ENCODE measurements around the gene KLHL35. TPM values are rescaled to one million over a fixed set of nuclear protein-coding genes. Genes with fewer than 3 reads are reported as not detected.

The KLHL35 gene
- total RNA-seq, 2 donors from 2014 or later = 0.50 to 0.67 TPM

DNA sequence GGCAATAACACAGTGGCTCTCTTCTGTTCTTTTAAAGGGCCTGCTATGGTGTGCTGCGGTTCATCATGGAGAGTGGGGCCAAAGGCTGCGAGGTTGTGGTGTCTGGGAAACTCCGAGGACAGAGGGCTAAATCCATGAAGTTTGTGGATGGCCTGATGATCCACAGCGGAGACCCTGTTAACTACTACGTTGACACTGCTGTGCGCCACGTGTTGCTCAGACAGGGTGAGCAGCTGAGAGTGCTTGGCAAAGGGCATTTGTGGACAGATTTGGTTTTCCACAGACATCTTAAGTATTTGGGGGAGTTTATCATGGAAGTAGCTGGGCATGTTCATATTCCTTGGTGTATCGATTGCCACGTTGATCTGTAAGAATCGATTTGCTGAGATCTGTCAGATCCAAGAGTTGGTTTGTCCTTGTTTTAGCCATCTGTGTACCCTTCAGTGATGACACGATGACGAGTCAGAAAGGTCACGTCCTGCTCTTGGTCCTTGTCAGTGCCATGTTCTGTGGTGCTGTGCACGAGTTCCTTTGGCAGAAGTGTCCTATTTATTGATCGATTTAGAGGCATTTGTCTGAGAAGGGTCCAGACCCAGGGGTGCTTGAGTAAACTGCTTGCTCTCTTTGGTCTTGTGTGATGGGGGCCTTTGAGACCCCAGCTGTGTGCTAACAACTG, 28.9 kb downstream of the KLHL35 start:
- H3K36me3 ChIP-seq = peaks cover 25% of the 10 kb centered on the region
- H3K4me1 ChIP-seq = peaks cover 6% of the 10 kb centered on the region
- no peaks in the 10 kb centered on the region for H3K27me3 ChIP-seq
- TF ChIP-seq, protein P1, sequence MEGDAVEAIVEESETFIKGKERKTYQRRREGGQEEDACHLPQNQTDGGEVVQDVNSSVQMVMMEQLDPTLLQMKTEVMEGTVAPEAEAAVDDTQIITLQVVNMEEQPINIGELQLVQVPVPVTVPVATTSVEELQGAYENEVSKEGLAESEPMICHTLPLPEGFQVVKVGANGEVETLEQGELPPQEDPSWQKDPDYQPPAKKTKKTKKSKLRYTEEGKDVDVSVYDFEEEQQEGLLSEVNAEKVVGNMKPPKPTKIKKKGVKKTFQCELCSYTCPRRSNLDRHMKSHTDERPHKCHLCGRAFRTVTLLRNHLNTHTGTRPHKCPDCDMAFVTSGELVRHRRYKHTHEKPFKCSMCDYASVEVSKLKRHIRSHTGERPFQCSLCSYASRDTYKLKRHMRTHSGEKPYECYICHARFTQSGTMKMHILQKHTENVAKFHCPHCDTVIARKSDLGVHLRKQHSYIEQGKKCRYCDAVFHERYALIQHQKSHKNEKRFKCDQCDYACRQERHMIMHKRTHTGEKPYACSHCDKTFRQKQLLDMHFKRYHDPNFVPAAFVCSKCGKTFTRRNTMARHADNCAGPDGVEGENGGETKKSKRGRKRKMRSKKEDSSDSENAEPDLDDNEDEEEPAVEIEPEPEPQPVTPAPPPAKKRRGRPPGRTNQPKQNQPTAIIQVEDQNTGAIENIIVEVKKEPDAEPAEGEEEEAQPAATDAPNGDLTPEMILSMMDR (IDR thresholded peaks at IDR 0.05) = no peak
- H3K9ac ChIP-seq (ENCODE audit: low read depth in 2 of 2, low read length in 2 of 2) = no peak overlapping the region
- DNase-seq = no peak
- H3K9me3 ChIP-seq = no peaks in the 10 kb centered on the region
- no peak overlapping the region for H3K4me3 ChIP-seq
- H3K27ac ChIP-seq = no peak overlapping the region
- intact Hi-C loops (cut with DNase I) = no loop called here

DNA sequence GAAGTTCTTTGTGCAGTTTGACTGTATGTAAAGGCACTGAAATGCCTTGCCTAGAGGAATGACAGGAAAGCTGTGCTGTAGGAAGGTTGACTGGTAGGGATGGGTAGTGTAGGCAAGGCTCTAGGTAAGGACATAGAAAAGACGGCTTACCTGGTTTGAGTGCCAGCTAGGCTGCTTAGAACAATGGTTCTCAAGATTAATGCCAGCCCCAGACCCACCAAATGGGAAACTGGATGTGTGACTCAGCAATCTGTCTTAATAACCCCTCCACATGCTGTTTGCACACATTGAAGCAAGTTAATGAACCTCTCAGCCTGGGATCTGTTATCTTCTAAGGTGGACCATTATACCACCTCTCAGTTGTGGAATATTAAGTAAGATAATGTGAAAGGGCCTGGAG, 30.0 kb downstream of the KLHL35 start:
- Histone ChIP-seq H3K27me3 (no peaks in the 10 kb centered on the region), H3K4me1 (peaks cover 6% of the 10 kb centered on the region), H3K36me3 (peaks cover 25% of the 10 kb centered on the region), H3K9me3 (no peaks in the 10 kb centered on the region), H3K27ac (no peak overlapping the region), H3K9ac (ENCODE audit: low read depth in 2 of 2, low read length in 2 of 2) (peak overlapping the region in 1 of 2 donors; percentile 9), H3K4me3 (no peak overlapping the region)
- TF ChIP-seq, protein P1 (IDR thresholded peaks at IDR 0.05) = no peak
- DNase-seq = no peak
- intact Hi-C loops (cut with DNase I) = no loop called here

DNA sequence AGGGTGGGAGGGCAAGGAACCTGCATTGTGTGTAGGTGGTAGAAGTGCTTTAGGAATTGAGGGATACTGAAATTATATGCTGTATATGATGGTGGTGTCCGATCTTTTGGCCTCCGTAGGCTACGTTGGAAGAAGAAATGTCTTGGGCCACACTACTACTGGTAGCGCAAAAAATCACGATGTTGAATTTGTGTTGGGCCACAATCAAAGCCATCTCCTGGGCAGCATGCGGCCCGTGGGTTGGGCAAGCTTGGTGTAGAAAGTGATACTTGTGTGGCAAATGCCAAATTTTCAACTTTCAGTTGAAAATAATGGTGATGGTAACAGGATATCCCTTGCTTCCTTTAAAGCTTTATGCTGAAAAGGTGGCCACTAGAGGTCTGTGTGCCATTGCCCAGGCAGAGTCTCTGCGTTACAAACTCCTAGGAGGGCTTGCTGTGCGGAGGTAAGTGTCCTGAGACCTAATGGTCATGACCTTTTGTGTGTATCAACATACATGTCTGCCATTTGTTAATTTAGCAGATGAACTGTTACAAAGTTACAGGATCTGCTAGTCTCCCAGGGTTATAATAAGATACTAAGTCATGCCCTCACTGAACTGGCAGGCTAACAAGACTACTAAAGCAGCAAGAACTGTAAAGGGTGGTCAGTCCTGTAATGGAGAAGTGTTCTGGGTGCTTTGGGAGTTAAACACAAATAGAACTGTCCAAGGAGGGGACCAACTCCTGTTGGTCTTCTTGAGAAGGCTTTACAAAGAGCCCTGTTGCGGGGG, 30.8 kb downstream of the KLHL35 start:
- H3K36me3 ChIP-seq = peaks cover 25% of the 10 kb centered on the region
- no peaks in the 10 kb centered on the region for H3K9me3 ChIP-seq
- peak overlapping the region in 1 of 2 donors; percentile 3 for H3K9ac ChIP-seq (ENCODE audit: low read depth in 2 of 2, low read length in 2 of 2)
- intact Hi-C loops (cut with DNase I) = no loop called here
- TF ChIP-seq, protein P1 (IDR thresholded peaks at IDR 0.05) = no peak
- peaks cover 6% of the 10 kb centered on the region for H3K4me1 ChIP-seq
- H3K27ac ChIP-seq = no peak overlapping the region
- no peak overlapping the region for H3K4me3 ChIP-seq
- H3K27me3 ChIP-seq = no peaks in the 10 kb centered on the region
- no peak for DNase-seq

DNA sequence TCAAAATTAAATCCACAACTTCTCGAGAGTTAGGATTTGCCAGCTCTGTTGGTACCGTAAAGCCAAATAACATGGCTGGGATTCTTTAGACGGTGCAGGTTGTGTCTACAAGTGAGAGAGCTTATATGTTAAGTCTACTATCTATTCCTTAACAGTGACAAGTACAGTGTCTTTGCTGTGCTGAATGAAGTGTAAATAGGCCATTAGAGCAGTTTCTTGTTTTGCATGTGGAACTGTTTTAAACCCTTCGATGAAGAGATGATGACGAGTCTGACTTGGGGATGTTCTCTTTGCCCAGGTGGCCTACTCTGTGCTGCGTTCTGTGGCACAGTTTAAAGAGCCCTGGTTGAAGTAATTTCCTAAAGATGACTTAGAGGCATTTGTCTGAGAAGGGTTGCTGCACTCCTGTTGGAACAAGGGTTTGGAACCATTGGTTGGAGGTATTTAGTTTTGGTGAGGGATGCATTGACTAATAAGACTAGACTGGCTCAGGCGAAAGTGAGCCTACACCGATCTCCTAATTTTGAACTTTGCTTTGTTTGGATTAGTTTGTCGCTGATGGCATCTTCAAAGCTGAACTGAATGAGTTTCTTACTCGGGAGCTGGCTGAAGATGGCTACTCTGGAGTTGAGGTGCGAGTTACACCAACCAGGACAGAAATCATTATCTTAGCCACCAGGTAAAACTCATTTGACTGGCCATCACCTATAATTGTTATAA, 32.7 kb downstream of the KLHL35 start:
- DNase-seq = no peak
- peaks cover 16% of the 10 kb centered on the region for H3K36me3 ChIP-seq
- H3K4me1 ChIP-seq = peaks cover 6% of the 10 kb centered on the region
- no peaks in the 10 kb centered on the region for H3K9me3 ChIP-seq
- H3K9ac ChIP-seq (ENCODE audit: low read depth in 2 of 2, low read length in 2 of 2) = peak overlapping the region; percentile 90 to 100
- H3K4me3 ChIP-seq = peak overlapping the region; percentile 68
- peak overlapping the region; percentile 90 for H3K27ac ChIP-seq
- TF ChIP-seq, protein P1 (IDR thresholded peaks at IDR 0.05) = no peak
- intact Hi-C loops (cut with DNase I) = no loop called here
- H3K27me3 ChIP-seq = no peaks in the 10 kb centered on the region

GRCh38 chr11:75399344-75400145, 33.5 kb downstream of the KLHL35 start, which contains the start of gene RPS3:
Gene RPS3, plus strand, starts transcription at chr11:75399518. Its CDS starts 30 bp downstream, at chr11:75399548.
- intact Hi-C loops (cut with DNase I) = loop anchor here (10.0 kb wide), 1 partner anchor 45 kb away; no protein-coding TSS in a partner anchor
- H3K4me3 ChIP-seq = peak within 1 kb of the TSS; percentile 68
- DNase-seq = peak; percentile 92
- H3K27me3 ChIP-seq = no peaks in the 10 kb centered on the region
- peaks cover 6% of the 10 kb centered on the region for H3K4me1 ChIP-seq
- peaks cover 10% of the 10 kb centered on the region for H3K36me3 ChIP-seq
- H3K9ac ChIP-seq (ENCODE audit: low read depth in 2 of 2, low read length in 2 of 2) = peak within 1 kb of the TSS; percentile 90 to 100
- no peaks in the 10 kb centered on the region for H3K9me3 ChIP-seq
- TF ChIP-seq, protein P1 (IDR thresholded peaks at IDR 0.05) = no peak
- peak within 1 kb of the TSS; percentile 90 for H3K27ac ChIP-seq
